Neural crest cell (in vitro differentiated cells): ENCODE data around the gene CLHC1. TPM values are rescaled to one million over a fixed set of nuclear protein-coding genes. Genes with fewer than 3 reads are reported as not detected.
A peak's percentile ranks its signal among the peaks of the same experiment; 100 is the strongest.

Source experiments
- DNase-seq: peaks from one replicate; pipeline ENCODE4 v3.0.0; 2021; ENCODE audit warnings: low read depth, mixed read lengths, low spot score
- H3K27ac Mint-ChIP-seq: one replicate; pipeline ENCODE4 v1.8.0; 2021; ENCODE audit warnings: mild to moderate bottlenecking, mixed read lengths; ENCODE audit not compliant: unreplicated experiment
- H3K27me3 Mint-ChIP-seq: 2 replicates; pipeline ENCODE4 v1.8.0; 2021; ENCODE audit warnings: low read depth, mild to moderate bottlenecking, mixed read lengths
- H3K36me3 Mint-ChIP-seq: 2 replicates; pipeline ENCODE4 v1.8.0; 2021; ENCODE audit warnings: low read depth, mild to moderate bottlenecking, mixed read lengths
- H3K4me1 Mint-ChIP-seq: 2 replicates; pipeline ENCODE4 v1.8.0; 2021; ENCODE audit warnings: mixed read lengths
- H3K4me3 Mint-ChIP-seq: one replicate; pipeline ENCODE4 v1.8.0; 2021; ENCODE audit warnings: mild to moderate bottlenecking, mixed read lengths
- H3K9me3 Mint-ChIP-seq: 2 replicates; pipeline ENCODE4 v1.8.0; 2021; ENCODE audit warnings: mixed read lengths
- CTCF ChIP-seq: fragments of 200-600 bp; sonication (generic); conservative IDR thresholded peaks from 2 replicates; pipeline ENCODE4 v1.5.0; 2021; ENCODE audit warnings: antibody characterized with exemption, mild to moderate bottlenecking
- total RNA-seq: library from RNA; stranded (reverse); gene quantifications from 2 replicates; pipeline ENCODE4 v1.2.1, GENCODE V29; 2021

Gene CLHC1
- total RNA-seq, 1 donor from 2014 or later, result 22.5 TPM

DNA sequence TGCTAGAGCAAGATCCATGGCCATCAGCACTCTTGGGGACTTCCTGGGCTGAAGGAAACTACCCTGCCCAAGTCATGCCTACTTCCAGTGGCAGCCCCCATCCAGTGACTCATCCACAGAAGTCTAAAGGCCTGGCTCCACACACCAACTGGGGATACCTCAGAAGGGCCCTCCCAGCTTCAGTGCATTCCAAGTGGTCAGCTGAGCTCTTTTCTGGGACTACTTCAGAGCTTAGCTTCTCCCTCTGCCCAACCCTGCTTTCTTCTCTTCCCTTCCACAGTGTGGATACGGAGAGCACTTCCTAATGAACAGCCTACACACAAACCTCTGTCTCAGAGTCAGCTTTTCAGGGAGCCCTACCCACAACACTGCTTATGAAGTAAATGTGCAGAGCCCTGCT is 66.5 kb downstream of the CLHC1 start:
- Mint-ChIP-seq H3K4me1 (peaks cover 42% of the 10 kb centered on the region), H3K27me3 (no peaks in the 10 kb centered on the region), H3K9me3 (no peaks in the 10 kb centered on the region), H3K36me3 (no peaks in the 10 kb centered on the region), H3K27ac (no peak overlapping the region), H3K4me3 (no peak overlapping the region)
- no peak for DNase-seq
- no peak for TF ChIP-seq CTCF

- no peaks in the 10 kb centered on the region for H3K9me3 Mint-ChIP-seq
- H3K27ac Mint-ChIP-seq, result peak overlapping the region; percentile 75
- H3K27me3 Mint-ChIP-seq, result no peaks in the 10 kb centered on the region
- no peak overlapping the region for H3K4me3 Mint-ChIP-seq
- no peak for TF ChIP-seq CTCF
- no peaks in the 10 kb centered on the region for H3K36me3 Mint-ChIP-seq
- no peak for DNase-seq
- peaks cover 42% of the 10 kb centered on the region for H3K4me1 Mint-ChIP-seq
Measured at GRCh38 chr2:55164534-55165480, 67.3 kb downstream of the CLHC1 start.

- no peak for TF ChIP-seq CTCF
- Mint-ChIP-seq H3K36me3 (no peaks in the 10 kb centered on the region), H3K4me3 (no peak overlapping the region), H3K9me3 (no peaks in the 10 kb centered on the region), H3K27ac (no peak overlapping the region), H3K27me3 (no peaks in the 10 kb centered on the region), H3K4me1 (peaks cover 42% of the 10 kb centered on the region)
- DNase-seq, result no peak
Measured at GRCh38 chr2:55163941-55164390, 68.1 kb downstream of the CLHC1 start.

GRCh38 chr2:55163274-55163721 is 68.8 kb downstream of the CLHC1 start:
- Mint-ChIP-seq H3K4me1 (peaks cover 37% of the 10 kb centered on the region), H3K27ac (no peak overlapping the region)

More at GRCh38 chr2:55163274-55163721, 68.8 kb downstream of the CLHC1 start:
- Mint-ChIP-seq H3K4me3 (no peak overlapping the region), H3K27me3 (no peaks in the 10 kb centered on the region), H3K36me3 (no peaks in the 10 kb centered on the region), H3K9me3 (no peaks in the 10 kb centered on the region)
- DNase-seq, result no peak
- TF ChIP-seq CTCF, result no peak
